NCI-H2196 treated with DMSO at 0.1 percent for 48 hours (cell line): ENCODE data around the gene PTRH1.
A peak's percentile ranks its signal among the peaks of the same experiment; 100 is the strongest.

ENCODE experiments used
- DNase-seq: peaks from one replicate; lab custom pipeline; 2025; ENCODE audit not compliant: unreplicated experiment; lab: John Stamatoyannopoulos, UW

PTRH1 gene

DNA sequence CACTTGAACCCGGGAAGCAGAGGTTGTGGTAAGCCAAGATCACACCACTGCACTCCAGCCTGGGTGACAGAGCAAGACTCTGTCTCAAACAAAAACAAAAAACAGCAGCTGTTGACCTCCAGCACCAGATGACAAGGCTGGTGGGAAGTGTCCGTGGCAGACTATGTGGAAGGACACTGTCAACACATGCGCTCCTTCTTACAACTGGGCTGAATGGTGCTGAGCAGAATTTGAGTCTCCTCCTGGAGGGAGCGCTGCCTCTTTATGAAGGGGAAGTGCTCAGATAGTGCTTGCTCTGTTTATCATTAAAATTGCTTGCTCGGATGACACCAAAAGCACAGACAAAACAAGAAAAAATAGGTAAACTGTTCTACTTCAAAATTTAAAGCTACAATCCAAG, 17.9 kb downstream of the PTRH1 start:
- DNase-seq = no peak

DNA sequence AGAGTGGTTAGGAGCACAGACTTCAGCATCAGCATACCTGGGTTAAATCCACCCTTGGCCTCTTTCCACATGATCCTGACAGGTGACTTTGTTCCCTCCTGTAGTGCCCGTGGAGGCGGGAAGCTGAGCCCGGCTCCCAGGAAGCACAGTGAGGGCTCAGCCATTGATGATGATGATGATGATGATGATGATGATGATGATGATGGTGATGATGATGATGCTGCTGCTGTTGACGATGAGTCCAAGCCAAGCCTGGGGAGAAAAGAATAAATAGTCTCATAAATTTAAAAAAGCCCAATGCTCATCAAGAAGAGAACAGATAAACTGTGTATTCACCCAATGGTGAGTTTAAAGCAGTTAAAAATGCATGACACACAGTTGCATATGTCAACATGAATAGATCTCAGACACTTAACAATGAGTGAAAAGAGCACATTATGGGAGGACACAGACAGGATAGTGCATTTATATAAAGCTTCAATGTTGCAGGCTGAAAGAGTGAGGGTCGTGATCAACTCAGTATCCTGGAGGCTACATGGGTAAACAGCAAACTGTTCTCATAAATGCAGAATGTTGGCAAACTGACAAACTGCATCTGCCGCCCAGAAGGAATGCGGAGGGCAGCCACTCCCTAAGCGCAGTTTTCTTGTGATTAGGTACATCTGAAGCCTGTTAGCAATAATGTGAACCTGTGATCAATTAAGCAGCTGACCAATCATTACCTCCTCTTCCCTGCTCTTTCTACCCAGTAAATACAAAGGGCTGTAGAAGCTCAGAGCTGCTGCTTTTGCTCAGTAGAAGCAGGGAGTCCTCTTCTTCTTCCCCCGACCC, 20.4 kb downstream of the PTRH1 start:
- no peak for DNase-seq

DNA sequence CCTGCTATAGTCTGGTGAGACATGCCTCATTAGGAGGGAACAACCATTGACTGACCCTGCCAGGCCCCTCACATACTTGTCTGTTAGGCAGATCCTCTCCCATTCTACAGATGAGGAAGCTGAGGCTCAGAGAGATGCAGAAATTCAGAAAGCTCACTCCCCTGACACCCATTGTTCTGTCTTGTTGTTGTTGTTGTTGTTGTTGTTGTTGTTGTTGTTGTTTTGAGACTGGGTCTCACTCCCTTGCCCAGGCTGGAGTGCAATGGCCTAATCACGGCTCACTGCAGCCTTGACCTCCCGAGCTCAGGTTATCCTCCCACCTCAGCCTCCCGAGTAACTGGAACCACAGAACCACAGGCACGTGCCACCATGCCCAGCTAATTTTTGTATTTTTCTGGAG, 21.8 kb downstream of the PTRH1 start:
- DNase-seq = no peak

DNA sequence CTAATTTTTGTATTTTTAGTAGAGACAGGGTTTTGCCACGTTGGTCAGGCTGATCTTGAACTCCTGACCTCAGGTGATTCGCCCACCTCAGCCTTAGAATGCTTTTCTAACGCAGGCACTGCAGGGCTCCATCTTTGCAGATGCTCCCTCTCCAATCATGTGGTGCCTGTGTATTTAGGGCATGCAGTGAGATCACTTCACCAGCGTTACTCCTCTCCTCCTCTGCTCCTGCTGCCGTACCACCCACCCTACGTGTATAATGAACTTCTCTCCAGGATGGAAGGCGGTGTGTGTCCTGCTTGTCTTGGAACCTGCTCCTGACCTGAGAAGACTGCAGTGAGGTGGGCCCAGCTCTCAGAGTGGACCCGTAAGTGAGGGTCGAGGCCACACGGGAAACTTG, 22.3 kb downstream of the PTRH1 start:
- DNase-seq = no peak

DNA sequence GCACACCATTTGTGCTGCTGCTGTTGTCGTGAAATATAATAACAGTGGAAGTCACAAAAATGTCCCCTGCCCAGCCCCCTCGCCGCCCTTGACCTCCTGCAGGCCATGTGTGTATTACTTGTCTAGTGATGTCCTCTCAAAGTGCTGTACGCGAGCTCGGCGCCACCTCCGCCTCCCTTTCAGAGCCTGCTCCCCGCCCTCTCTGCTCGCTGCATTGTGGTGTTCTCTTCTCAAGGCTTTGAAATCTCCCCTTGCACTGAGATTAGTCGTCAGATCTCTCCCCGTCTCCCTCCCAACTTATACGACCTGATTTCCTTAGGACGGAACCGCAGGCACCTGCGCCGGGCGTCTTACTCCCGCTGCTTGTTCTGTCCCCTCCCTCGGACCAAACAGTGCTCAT, 23.4 kb downstream of the PTRH1 start:
- no peak for DNase-seq

DNA sequence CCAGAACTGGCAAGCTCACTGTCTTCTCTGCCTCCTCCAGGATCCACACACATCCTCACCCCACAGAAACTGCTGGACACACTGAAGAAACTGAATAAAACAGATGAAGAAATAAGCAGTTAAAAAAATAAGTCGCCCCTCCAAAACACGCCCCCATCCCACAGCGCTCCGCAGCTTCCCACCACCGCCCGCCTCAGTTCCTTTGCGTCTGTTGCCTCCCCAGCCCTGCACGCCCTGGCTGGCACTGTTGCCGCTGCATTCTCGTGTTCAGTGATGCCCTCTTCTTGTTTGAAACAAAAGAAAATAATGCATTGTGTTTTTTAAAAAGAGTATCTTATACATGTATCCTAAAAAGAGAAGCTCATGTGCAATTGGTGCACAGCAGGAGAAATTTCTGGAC, 24.7 kb downstream of the PTRH1 start:
- no peak for DNase-seq

DNA sequence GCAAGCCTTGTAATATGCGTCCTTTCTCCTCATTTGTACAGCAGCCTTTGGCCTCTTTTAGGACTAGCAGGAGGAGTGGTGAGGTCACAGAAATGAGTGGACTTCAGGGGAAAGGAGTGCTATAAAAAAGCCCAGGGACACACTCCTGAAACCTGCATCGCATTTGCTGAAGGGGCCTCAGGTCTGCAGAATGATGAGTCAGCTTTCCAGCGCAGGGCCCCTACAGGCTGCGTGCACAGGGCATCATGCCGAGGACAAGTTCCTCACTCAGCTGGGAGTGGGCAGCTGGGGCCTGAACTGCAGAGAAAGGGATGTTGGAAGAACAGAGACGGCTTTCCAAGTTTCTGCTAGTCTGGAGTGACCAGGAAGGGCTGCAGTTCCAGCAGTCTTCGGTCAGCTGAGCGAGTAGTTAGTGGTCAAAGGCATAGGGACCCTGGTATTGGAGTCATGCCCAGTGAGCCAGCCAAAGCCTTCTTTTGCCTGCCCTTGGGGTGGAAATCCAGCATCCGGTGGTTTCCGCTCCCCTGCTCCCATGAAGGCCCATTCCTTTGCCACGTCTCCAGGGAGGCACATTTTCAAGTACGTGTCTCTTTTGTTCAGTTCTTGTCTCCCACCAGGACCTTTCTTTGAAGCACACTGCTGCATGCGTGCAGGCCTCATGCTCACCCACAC, 26.0 kb downstream of the PTRH1 start:
- no peak for DNase-seq

DNA sequence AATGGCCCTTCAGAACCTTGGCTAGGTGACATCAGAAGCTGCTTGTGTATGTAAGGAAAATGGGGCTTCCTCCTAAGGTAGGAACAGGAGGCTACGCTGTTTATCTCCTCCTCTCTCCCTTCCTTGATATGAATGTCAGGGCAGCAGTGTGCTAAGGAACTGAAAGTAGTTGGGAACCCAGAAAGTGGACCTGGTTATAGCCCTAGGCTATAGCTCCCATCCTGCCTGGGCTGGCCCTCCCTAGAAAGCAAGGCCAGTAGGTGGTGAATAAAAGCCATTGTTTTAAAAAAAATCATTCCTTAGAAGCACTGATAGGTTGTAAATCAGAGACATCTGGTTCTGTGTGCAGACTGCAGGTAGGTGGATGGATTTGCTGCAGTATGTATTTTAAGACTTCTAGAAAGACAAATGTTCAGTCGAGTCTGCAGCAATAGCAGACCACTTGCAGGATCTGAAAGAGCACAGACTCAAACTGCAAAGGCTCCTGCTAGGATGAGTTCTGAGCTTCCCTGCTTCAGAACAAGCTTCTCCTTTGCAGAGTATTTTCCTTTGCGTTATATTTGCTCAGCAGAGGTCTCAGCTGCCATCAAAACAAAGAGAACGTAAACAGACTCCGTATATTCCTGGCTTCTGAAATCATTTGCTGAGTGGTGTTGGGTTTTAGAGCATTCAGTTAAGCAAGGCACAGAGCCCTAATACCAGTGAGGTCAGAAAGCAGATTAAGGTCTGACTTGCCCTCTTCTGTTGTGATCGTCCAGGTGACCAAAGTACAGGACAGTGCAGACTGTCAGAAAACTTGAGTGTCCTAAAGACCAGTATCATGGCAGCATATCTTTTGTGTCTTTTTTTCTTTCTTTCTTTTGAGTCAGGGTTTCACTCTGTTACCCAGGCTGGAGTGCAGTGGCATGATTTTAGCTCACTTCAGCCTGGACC, 28.7 kb downstream of the PTRH1 start:
- DNase-seq = peak; percentile 11

DNA sequence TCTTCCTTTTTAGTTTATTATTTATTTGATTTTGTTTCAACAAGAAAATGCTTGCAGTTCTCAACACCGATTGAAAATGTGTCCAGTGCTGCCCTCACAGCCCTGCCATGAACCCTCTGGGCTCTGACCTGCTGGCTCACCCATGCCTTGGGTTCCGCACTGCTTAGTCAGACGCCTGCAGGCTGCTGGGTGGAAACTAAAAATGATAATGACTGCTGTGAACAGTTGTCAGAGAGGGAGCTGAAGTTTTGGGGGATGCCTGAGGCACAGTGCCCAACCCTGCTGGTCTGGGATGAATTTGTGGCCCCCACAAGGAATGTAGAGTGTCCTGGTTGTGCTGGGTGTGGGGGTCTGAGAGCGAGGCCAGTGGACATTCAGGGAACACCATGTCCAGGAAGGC, 30.9 kb downstream of the PTRH1 start:
- DNase-seq = no peak

DNA sequence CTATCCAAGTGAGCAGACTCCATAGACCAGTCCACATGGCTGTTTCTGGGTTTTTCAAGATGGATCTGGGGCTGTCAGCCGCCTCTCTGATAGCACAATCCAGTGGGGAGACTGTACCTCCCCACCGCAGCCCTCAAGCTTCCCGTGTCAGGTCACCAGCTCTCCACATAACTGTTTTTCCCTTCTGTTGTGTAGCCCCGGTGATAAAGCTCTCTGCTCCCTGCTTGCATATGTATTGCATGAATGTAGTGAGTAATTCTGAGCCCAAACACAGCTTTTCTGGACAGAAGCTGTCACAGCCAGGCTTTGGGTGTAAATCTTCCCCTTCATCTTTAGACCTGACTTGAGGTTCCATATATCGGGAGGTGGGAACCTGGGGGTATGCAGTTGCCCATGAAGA, 31.7 kb downstream of the PTRH1 start:
- no peak for DNase-seq

DNA sequence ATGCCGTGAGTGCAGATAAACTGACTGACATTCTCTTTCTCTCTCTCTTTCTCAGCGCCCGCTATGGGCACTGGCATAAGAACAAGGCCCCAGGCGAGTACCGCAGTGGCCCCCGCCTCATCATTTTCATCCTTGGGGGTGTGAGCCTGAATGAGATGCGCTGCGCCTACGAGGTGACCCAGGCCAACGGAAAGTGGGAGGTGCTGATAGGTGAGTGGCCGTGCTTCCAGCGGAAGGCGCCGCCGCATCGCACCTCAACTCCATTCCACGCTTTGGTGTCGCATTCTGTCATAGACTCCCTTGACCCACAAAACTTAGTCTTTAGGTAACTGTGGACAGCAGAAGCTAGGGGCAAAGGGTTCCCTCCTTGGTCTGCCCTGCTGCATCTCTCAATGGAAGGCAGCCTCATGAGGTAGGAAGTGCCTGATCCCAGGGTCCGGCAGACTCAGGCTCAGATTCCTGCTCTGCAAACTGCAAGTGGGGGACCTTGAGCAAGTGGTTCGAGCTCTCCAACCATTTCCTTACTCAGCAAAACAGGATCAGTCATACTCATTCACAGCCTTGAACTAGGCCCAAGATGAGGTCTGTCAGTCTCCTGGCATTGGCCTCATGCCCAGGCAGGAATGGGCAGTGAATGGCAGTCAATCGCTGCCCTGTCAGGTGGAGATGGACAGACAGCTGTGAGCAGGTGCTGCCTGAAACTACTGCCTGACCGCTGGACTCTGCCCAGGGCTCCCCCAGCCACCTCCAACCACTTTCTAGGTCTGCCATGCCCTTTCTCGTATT, 32.9 kb downstream of the PTRH1 start:
- no peak for DNase-seq

DNA sequence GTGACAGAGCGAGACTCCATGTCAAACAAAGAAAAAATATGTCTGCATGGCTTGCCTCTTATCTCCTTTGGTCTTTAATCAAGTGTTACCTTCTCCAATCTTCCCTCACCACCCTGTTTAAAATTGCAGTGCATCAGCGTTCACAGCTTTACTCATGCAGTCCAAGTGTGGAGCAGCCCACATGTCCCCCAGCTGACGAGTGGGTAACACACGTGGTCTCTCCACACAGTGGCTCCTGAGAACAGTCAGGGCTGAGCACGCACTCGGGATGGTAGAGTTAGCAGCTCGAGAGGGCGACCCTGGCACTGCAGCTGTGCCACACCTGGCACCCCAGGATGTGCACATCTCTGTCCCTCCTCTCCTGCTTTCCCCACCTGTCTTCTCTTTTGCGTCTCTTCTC, 34.6 kb downstream of the PTRH1 start:
- DNase-seq = no peak

DNA sequence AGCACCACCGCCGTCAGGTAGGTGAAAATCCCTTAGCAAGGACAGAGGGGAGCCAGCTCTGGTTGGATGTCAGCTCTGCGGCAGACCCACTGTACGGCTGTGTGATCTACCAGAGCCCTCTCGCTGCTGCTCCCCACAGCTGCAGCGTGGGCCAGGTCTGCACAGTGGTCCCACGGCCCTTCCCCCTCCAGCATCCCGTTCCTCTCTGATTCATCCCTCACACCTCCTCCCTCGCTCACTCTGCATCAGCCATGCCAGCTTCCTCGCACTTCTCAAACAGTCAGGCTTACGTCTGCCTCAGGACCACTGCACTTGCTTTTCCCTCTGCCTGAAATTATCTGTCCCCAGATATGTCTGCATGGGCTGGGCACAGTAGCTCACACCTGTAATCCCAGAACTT, 35.2 kb downstream of the PTRH1 start:
- no peak for DNase-seq

DNA sequence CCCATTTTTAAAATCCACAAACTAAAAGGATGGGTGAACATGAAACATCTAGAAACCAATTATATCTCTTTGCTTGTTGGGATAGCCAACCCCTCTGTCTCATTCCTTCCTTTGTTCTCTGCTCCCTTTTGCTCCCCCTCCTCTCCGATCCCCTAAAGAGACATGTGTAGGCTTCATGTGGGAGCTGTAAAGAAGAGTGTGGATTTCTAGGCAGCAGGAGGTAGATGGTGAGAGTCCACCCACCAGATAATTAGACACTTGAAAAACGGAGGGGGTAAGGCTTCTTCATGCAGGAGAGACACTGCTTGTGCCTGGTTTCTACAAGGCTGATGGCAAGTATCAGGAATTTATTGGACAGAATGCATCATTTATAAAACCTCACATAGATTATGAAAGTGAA, 36.0 kb downstream of the PTRH1 start:
- DNase-seq = no peak

DNA sequence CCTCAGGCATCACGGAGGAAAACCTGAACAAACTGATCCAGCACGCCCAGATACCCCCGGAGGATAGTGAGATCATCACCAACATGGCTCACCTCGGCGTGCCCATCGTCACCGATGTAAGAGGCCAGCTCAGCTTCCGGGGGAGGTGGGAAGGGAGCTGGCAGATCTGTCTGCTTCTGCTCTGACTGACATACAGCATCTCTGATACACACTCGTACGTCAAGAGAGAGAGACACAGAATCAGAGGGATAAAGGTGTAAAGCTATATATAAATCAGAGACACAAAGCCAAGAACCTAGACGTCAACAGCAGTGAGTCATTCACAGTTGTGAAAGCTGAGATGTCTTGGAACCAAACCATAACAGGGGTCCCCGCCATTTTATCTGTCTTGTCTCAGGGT, 38.8 kb downstream of the PTRH1 start:
- no peak for DNase-seq

DNA sequence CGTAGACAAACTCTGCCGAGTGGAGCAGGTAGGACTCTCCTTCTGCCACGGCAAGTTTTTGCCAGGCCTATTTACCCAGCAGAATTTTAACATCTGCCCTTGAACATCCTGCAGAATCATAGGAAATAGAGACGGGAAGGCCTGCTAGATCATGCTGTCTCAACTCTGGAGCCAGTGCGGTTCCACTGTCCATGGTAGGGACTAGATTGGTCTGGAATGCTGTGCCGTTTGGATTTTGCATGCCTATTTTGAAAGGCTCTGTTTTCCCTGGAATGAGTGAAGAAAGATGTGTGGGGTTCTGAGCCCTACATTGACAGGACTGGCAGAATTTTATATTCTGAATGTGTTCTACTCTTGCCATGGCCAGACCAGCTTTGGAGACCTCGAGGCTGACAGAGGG, 42.2 kb downstream of the PTRH1 start:
- DNase-seq = no peak

DNA sequence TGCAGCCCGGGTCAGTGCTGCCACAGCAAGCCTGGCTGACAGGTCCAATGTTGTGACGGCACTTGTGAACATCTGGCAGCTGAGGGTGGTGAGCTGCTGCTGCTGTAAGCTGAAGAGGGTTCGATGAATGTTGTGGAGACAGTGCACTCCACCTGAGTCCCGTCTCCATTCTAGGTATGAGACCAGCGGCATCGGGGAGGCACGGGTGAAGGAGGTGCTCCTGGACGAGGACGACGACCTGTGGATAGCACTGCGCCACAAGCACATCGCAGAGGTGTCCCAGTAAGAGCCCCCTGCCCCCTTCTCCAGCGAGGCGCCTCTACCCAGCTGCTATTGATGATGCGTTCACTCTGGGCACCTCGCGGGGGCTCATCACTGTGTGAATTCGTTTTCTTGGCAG, 47.6 kb downstream of the PTRH1 start:
- DNase-seq = no peak

DNA sequence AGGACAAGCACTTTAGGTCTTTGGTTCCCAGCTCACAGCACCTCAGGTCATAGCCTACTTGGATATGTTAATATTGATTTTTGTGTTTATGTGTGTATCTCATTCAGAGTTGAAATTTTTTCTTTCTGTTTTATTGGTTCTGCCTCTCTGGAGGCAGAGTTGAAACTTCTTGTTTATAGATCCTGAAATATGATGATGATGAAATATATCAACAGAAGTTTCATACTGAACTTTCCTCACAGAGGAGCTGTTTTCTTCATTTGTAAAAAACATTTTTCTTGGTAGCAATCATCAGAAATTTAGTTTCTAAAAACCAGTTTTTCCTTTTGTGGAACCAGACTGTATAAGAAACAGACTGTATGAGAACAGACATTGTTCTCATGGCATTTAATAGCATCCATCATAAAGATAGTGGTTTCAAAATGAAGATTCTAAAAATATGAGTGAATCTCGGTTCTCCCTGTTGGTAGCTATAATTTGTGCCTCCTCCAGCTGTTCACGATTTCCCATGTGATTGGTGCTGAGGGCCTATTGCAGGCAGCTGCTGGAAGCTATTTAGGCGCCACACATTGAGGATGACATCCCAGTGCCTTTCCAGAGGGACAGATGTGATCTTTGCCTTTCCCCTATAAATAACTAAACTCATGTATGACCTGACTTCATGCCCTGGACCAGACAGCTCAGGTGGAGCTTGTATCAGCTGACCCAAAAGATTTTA, 48.2 kb downstream of the PTRH1 start:
- no peak for DNase-seq

DNA sequence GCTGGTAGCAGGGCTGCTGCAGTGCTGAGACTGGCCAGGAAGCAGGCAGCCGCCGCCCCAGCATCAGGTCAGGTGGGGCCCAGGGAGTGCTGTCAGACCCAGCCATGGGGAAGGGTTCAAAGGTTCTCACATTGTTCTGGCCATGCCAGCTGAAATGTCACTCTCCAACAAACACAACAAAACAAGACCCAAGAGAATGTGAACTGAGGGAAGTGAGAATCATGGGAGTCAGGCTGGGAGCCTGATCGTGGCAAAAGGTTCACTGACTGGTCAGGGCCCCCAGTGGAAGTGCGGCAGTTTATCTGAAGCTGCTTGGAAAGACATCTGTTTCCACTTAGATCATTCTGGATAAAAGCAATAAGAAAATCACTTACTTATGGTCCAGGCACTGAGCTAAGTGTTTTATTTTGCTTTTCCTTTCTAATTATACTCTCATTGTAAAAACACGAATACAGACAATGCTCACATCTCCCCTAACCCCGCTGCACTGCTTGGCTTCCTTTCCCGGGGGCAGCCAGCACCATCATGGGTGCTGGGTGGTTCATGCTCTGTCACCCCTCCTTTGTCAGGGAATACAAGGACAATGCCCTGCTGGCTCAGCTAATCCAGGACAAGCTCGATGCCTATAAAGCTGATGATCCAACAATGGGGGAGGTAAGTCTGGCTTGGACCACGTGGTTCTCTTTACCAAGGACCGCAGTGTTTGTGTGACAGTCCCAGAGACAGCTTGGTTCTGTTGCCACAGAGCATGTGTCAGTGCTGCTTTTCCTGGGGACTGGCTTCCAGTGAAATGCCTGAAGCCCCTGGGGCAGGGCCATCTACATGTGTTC, 50.6 kb downstream of the PTRH1 start:
- no peak for DNase-seq

DNA sequence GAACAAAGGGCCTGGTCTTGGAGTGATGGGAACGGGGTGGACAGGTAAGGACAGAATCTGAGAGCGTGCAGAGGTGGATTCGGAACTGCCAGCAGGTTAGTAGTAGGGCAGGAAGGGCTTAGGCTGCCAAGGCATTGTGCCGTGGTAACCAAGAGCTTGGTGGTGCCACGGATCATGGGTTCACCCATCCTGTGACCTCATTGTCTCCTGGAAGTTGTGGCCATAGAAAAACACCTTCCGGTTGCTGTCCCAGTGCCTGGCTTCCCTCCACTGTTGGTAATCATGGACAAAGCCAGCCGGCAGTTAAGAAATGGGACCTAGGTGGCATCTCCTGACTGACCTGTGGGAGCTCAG, 51.2 kb downstream of the PTRH1 start:
- DNase-seq = no peak
